ENCODE data around the gene HARS1. TPM values are rescaled to one million over a fixed set of nuclear protein-coding genes. Genes with fewer than 3 reads are reported as not detected.

Gene HARS1
- total RNA-seq, 4 donors from 2014 or later = 39.6 to 51.6 (median 43.9) TPM

Small RNA genes lying within 50 kb of the gene (small RNA-seq; reads per million reads assigned to genes)
- 112 to 184 (median 173) reads per million in 4 donors for gene VTRNA1-1
- gene VTRNA1-2 = 35.5 to 232 (median 86.5) reads per million in 4 donors
- 0 to 0.71 (median 0.44) reads per million in 4 donors for gene VTRNA1-3

Other genes with a start within 250 kb of the HARS1 start
- 10 to 100 TPM in 3 of 4 donors, not detected in 1; 18.0 to 56.0 (median 27.5) TPM for gene EIF4EBP3, start 143.7 kb downstream of the HARS1 start, total RNA-seq
- 10 to 100 TPM; 19.9 to 36.3 (median 26.5) TPM for gene SRA1, start 133.9 kb downstream of the HARS1 start, total RNA-seq
- 10 to 100 TPM; 20.1 to 42.5 (median 37.4) TPM for gene APBB3, start 126.8 kb downstream of the HARS1 start, total RNA-seq
- gene SLC35A4, start 126.5 kb downstream of the HARS1 start, total RNA-seq = 10 to 100 TPM; 39.4 to 75.5 (median 52.6) TPM
- 10 to 100 TPM in 3 of 4 donors, 1 to 10 TPM in 1; 3.6 to 92.4 (median 45.6) TPM for gene CD14, start 58.2 kb downstream of the HARS1 start, total RNA-seq
- gene TMCO6, start 51.9 kb downstream of the HARS1 start, total RNA-seq = 10 to 100 TPM in 3 of 4 donors, under 1 TPM in 1; 0.75 to 99.2 (median 40.2) TPM
- 100 to 1,000 TPM in 2 of 4 donors, 10 to 100 TPM in 2; 70.8 to 586 (median 90.7) TPM for gene NDUFA2, start 43.7 kb downstream of the HARS1 start, total RNA-seq
- 100 to 1,000 TPM in 2 of 4 donors, 10 to 100 TPM in 2; 70.8 to 147 (median 100) TPM for gene IK, start 43.5 kb downstream of the HARS1 start, total RNA-seq
- 10 to 100 TPM; 33.3 to 76.6 (median 36.1) TPM for gene WDR55, start 26.5 kb downstream of the HARS1 start, total RNA-seq
- 1 to 10 TPM in 3 of 4 donors, under 1 TPM in 1; 0.40 to 4.9 (median 2.3) TPM for gene DND1, start 17.8 kb downstream of the HARS1 start, total RNA-seq
- 10 to 100 TPM; 30.3 to 60.6 (median 41.4) TPM for gene HARS2, start 85 bp upstream of the HARS1 start, total RNA-seq
- 10 to 100 TPM in 3 of 4 donors, 1 to 10 TPM in 1; 6.7 to 41.3 (median 23.1) TPM for gene ZMAT2, start 9.1 kb upstream of the HARS1 start, total RNA-seq
- under 1 TPM in 1 of 4 donors, not detected in 3; 0.14 TPM for gene PCDHA1, start 94.8 kb upstream of the HARS1 start, total RNA-seq
- gene PCDHA2, start 103.5 kb upstream of the HARS1 start, total RNA-seq = under 1 TPM in 2 of 4 donors, not detected in 2; 0.14 to 0.32 TPM
- 1 to 10 TPM in 1 of 4 donors, under 1 TPM in 2, not detected in 1; 0.32 to 8.8 (median 0.41) TPM for gene PCDHA3, start 109.7 kb upstream of the HARS1 start, total RNA-seq
- 1 to 10 TPM in 3 of 4 donors, under 1 TPM in 1; 0.79 to 7.9 (median 2.4) TPM for gene PCDHA4, start 115.7 kb upstream of the HARS1 start, total RNA-seq
- under 1 TPM in 2 of 4 donors, not detected in 2; 0.79 to 0.96 TPM for gene PCDHA5, start 130.2 kb upstream of the HARS1 start, total RNA-seq
- 1 to 10 TPM in 2 of 4 donors, under 1 TPM in 1, not detected in 1; 0.64 to 3.0 (median 1.2) TPM for gene PCDHA6, start 136.6 kb upstream of the HARS1 start, total RNA-seq
- 1 to 10 TPM in 2 of 4 donors, under 1 TPM in 1, not detected in 1; 0.37 to 1.4 (median 1.1) TPM for gene PCDHA7, start 142.9 kb upstream of the HARS1 start, total RNA-seq
- 1 to 10 TPM in 1 of 4 donors, under 1 TPM in 1, not detected in 2; 0.79 to 1.2 TPM for gene PCDHA8, start 149.8 kb upstream of the HARS1 start, total RNA-seq
- gene PCDHA9, start 157.0 kb upstream of the HARS1 start, total RNA-seq = under 1 TPM; 0.37 to 1.00 (median 0.58) TPM
- under 1 TPM in 2 of 4 donors, not detected in 2; 0.68 to 0.79 TPM for gene PCDHA10, start 164.5 kb upstream of the HARS1 start, total RNA-seq
- gene PCDHA11, start 177.6 kb upstream of the HARS1 start, total RNA-seq = 1 to 10 TPM in 1 of 4 donors, under 1 TPM in 1, not detected in 2; 0.48 to 1.2 TPM
- gene PCDHA12, start 183.9 kb upstream of the HARS1 start, total RNA-seq = under 1 TPM in 3 of 4 donors, not detected in 1; 0.55 to 0.80 (median 0.64) TPM
- gene PCDHA13, start 190.8 kb upstream of the HARS1 start, total RNA-seq = under 1 TPM in 2 of 4 donors, not detected in 2; 0.32 to 0.55 TPM
- under 1 TPM in 3 of 4 donors, not detected in 1; 0.37 to 0.82 (median 0.48) TPM for gene PCDHAC1, start 234.9 kb upstream of the HARS1 start, total RNA-seq

Measured in transverse colon (tissue), 4 donors.